H1 (cell line): ENCODE results near the gene UFM1. TPM values are rescaled to one million over a fixed set of nuclear protein-coding genes. Genes with fewer than 3 reads are reported as not detected.

ENCODE experiments used
- CTCF ChIA-PET: fragments of 300-600 bp; sonication (Branson Sonifier 250); formaldehyde crosslinking; loops from one replicate; lab custom pipeline; 2021; ENCODE audit not compliant: partially characterized antibody; lab: Charles Lee
- POLR2A ChIA-PET: fragments of 300-600 bp; sonication (Branson Sonifier 250); formaldehyde crosslinking; loops from one replicate; lab custom pipeline; 2021; ENCODE audit warnings: inconsistent platforms; ENCODE audit not compliant: partially characterized antibody; lab: Charles Lee
- DNase-seq, 2 experiments: peaks; one replicate each; pipeline versions ENCODE4 v3.0.0 to v3.0.0-alpha.2; 2010 to 2022; ENCODE audit warnings: low spot score in 2 of 2, low read depth in 1 of 2, mixed read lengths in 1 of 2
- FAIRE-seq: peaks from 2 replicates; lab custom pipeline; 2011; peaks lifted over from hg19 to GRCh38; lab: Jason Lieb, UNC
- H2AFZ ChIP-seq: 2 replicates; pipeline ENCODE4 v1.8.1; 2012; ENCODE audit warnings: low read length, inconsistent platforms
- H2AK5ac ChIP-seq: 2 replicates; pipeline ENCODE4 v1.6.1; 2013; ENCODE audit warnings: low read depth, low read length
- H2BK120ac ChIP-seq: replicated peaks from 2 replicates; pipeline ENCODE3; 2013; ENCODE audit warnings: low read depth, low read length, inconsistent platforms
- H2BK12ac ChIP-seq: 2 replicates; pipeline ENCODE4 v1.6.1; 2013; ENCODE audit warnings: low read depth, low read length
- H2BK15ac ChIP-seq: 2 replicates; pipeline ENCODE4 v1.6.1; 2013; ENCODE audit warnings: low read length
- H2BK20ac ChIP-seq: 2 replicates; pipeline ENCODE4 v1.6.1; 2013; ENCODE audit warnings: low read length
- H2BK5ac ChIP-seq: 2 replicates; pipeline ENCODE4 v1.6.1; 2013; ENCODE audit warnings: low read depth, low read length
- H3K14ac ChIP-seq: 2 replicates; pipeline ENCODE4 v1.6.1; 2013; ENCODE audit warnings: inconsistent platforms; ENCODE audit not compliant: insufficient read length
- H3K18ac ChIP-seq: 2 replicates; pipeline ENCODE4 v1.6.1; 2013; ENCODE audit warnings: low read length; ENCODE audit errors: extremely low read depth
- H3K23ac ChIP-seq: 2 replicates; pipeline ENCODE4 v1.6.1; 2013; ENCODE audit warnings: inconsistent platforms; ENCODE audit not compliant: insufficient read length
- H3K23me2 ChIP-seq: 2 replicates; pipeline ENCODE4 v1.6.1; 2013; ENCODE audit warnings: low read depth, low read length
- H3K27ac ChIP-seq: 2 replicates; pipeline ENCODE4 v1.6.1; 2011; ENCODE audit warnings: low read depth, low read length, inconsistent platforms
- H3K27me3 ChIP-seq, 4 experiments: replicated peaks in 1 of 4; 1 replicate in 1 of 4; 2 replicates in 3 of 4; pipeline versions ENCODE4 v1.6.1 to v1.8.1; 2011 to 2013; ENCODE audit warnings: low read length in 3 of 4, mild to moderate bottlenecking in 3 of 4, inconsistent platforms in 2 of 4, mixed read lengths in 2 of 4, moderate library complexity in 1 of 4; ENCODE audit not compliant: control insufficient read depth in 3 of 4, insufficient read depth in 3 of 4; ENCODE audit errors: extremely low read depth in 1 of 4
- H3K36me3 ChIP-seq, 4 experiments: 2 replicates each; pipeline versions ENCODE4 v1.6.1 to v1.8.1; 2011 to 2013; ENCODE audit warnings: mild to moderate bottlenecking in 4 of 4, low read length in 3 of 4, moderate library complexity in 2 of 4, control low read depth in 1 of 4, inconsistent platforms in 1 of 4; ENCODE audit not compliant: insufficient read depth in 4 of 4, control insufficient read depth in 2 of 4
- H3K4ac ChIP-seq: replicated peaks from 2 replicates; pipeline ENCODE3; 2013; ENCODE audit warnings: low read length, low read depth, mixed read lengths, inconsistent platforms; ENCODE audit not compliant: insufficient read length
- H3K4me1 ChIP-seq, 4 experiments: replicated peaks in 1 of 4; 1 replicate in 1 of 4; 2 replicates in 3 of 4; pipeline versions ENCODE4 v1.6.1 to v1.8.1; 2011 to 2013; ENCODE audit warnings: low read length in 3 of 4, inconsistent platforms in 2 of 4, mixed read lengths in 1 of 4; ENCODE audit not compliant: insufficient read depth in 4 of 4, control insufficient read depth in 3 of 4
- H3K4me2 ChIP-seq, 2 experiments: 2 replicates each; pipeline versions ENCODE4 v1.6.1 to v1.8.1; 2011 to 2013; ENCODE audit warnings: low read depth in 2 of 2, low read length in 2 of 2, control low read depth in 1 of 2, inconsistent platforms in 1 of 2, mild to moderate bottlenecking in 1 of 2; ENCODE audit not compliant: insufficient read depth in 1 of 2
- H3K4me3 ChIP-seq, 4 experiments: fragments of 200-600, 300-600 bp in 1 of 4; sonication (generic), shearing (Covaris generic), sonication (Bioruptor Twin) in 1 of 4; 2 replicates each; pipeline versions ENCODE4 v1.5.1 to v1.8.1; 2011 to 2016; ENCODE audit warnings: low read length in 4 of 4, low read depth in 3 of 4, control low read depth in 2 of 4, inconsistent platforms in 2 of 4, mild to moderate bottlenecking in 2 of 4, mixed read lengths in 1 of 4, moderate library complexity in 1 of 4; ENCODE audit not compliant: insufficient read depth in 2 of 4; ENCODE audit errors: extremely low read depth in 1 of 4
- H3K56ac ChIP-seq: replicated peaks from 2 replicates; pipeline ENCODE3; 2013; ENCODE audit warnings: low read depth, mild to moderate bottlenecking, mixed read lengths, low read length, inconsistent platforms; ENCODE audit not compliant: insufficient read length
- H3K79me1 ChIP-seq: 2 replicates; pipeline ENCODE4 v1.6.1; 2013; ENCODE audit warnings: low read depth, low read length, control low read depth
- H3K79me2 ChIP-seq, 2 experiments: 2 replicates each; pipeline versions ENCODE4 v1.6.1 to v1.8.1; 2012 to 2013; ENCODE audit warnings: low read length in 2 of 2, mild to moderate bottlenecking in 2 of 2, inconsistent platforms in 1 of 2; ENCODE audit not compliant: insufficient read depth in 2 of 2, control insufficient read depth in 1 of 2
- H3K9ac ChIP-seq, 4 experiments: replicated peaks in 1 of 4; 1 replicate in 1 of 4; 2 replicates in 3 of 4; pipeline versions ENCODE4 v1.6.1 to v1.8.1; 2011 to 2013; ENCODE audit warnings: low read depth in 3 of 4, low read length in 3 of 4, control low read depth in 2 of 4, mild to moderate bottlenecking in 2 of 4, moderate library complexity in 2 of 4, inconsistent platforms in 1 of 4; ENCODE audit errors: extremely low read depth in 1 of 4
- H3K9me3 ChIP-seq, 2 experiments: 2 replicates each; pipeline versions ENCODE4 v1.6.1 to v1.8.1; 2012 to 2013; ENCODE audit warnings: mild to moderate bottlenecking in 2 of 2, moderate library complexity in 2 of 2, control low read depth in 1 of 2, inconsistent platforms in 1 of 2, low read depth in 1 of 2, low read length in 1 of 2, mixed read lengths in 1 of 2; ENCODE audit not compliant: insufficient read depth in 2 of 2
- H4K20me1 ChIP-seq, 2 experiments: replicated peaks in 1 of 2; 2 replicates each; pipeline versions ENCODE3 to v1.8.1; 2011 to 2013; ENCODE audit warnings: inconsistent platforms in 2 of 2, low read length in 2 of 2, mild to moderate bottlenecking in 1 of 2; ENCODE audit not compliant: insufficient read depth in 2 of 2, control insufficient read depth in 1 of 2
- H4K5ac ChIP-seq: 2 replicates; pipeline ENCODE4 v1.6.1; 2013; ENCODE audit warnings: low read length, low read depth, mixed read lengths, inconsistent platforms; ENCODE audit not compliant: insufficient read length
- H4K8ac ChIP-seq: 2 replicates; pipeline ENCODE4 v1.8.0; 2013; ENCODE audit warnings: mild to moderate bottlenecking, moderate library complexity, low read length, inconsistent platforms; ENCODE audit not compliant: insufficient read depth; ENCODE audit errors: extremely low read depth
- H4K91ac ChIP-seq: replicated peaks from 2 replicates; pipeline ENCODE3; 2013; ENCODE audit warnings: low read length, mixed read lengths, inconsistent platforms; ENCODE audit not compliant: insufficient read length
- CTCF ChIP-seq, 3 experiments: IDR thresholded peaks; 1 replicate in 2 of 3; 2 replicates in 1 of 3; pipeline versions ENCODE4 v1.5.1 to v1.6.1; 2011; ENCODE audit warnings: low read length in 3 of 3, mild to moderate bottlenecking in 3 of 3, inconsistent platforms in 2 of 3, low read depth in 1 of 3, moderate library complexity in 1 of 3; ENCODE audit not compliant: insufficient read depth in 1 of 3; ENCODE audit errors: control extremely low read depth in 1 of 3
- FOSL1 ChIP-seq: IDR thresholded peaks from 2 replicates; pipeline ENCODE4 v1.6.1; 2011; ENCODE audit warnings: mild to moderate bottlenecking, low read depth, low read length, moderate library complexity; ENCODE audit not compliant: insufficient read depth
- NANOG ChIP-seq: IDR thresholded peaks from 2 replicates; pipeline ENCODE4 v1.6.1; 2011; ENCODE audit warnings: low read length, low read depth, mild to moderate bottlenecking, inconsistent platforms; ENCODE audit not compliant: insufficient read depth, poor library complexity, severe bottlenecking
- SIN3A ChIP-seq, 2 experiments: IDR thresholded peaks in 1 of 2; conservative IDR thresholded peaks in 1 of 2; 2 replicates each; pipeline ENCODE4 v1.6.1; 2011 to 2012; ENCODE audit warnings: low read length in 2 of 2, improper control_type of control experiment in 1 of 2, low read depth in 1 of 2, mild to moderate bottlenecking in 1 of 2
- TAF1 ChIP-seq: IDR thresholded peaks from 2 replicates; pipeline ENCODE4 v1.6.1; 2011; ENCODE audit warnings: mild to moderate bottlenecking, low read depth, low read length
- YY1 ChIP-seq: IDR thresholded peaks from 2 replicates; pipeline ENCODE4 v1.6.1; 2011; ENCODE audit warnings: low read depth, mild to moderate bottlenecking, low read length
- ZNF274 ChIP-seq: IDR thresholded peaks from 2 replicates; pipeline ENCODE4 v1.7.0; 2012; ENCODE audit warnings: low read length, borderline replicate concordance; ENCODE audit errors: extremely low read depth
- polyA plus RNA-seq, 7 experiments: library from polyadenylated mRNA; depleted of rRNA in 3 of 7; stranded (reverse) in 5 of 7; unstranded in 2 of 7; fragments of >200 nt in 5 of 7; fragments of 200-250 nt in 2 of 7; gene quantifications; 1 replicate in 5 of 7; 2 replicates in 1 of 7; 4 replicates in 1 of 7; pipeline versions ENCODE4 v1.2.1 to v1.2.3, GENCODE V29; 2011 to 2013; ENCODE audit warnings: missing spikeins in 2 of 7, mixed read lengths in 2 of 7
- total RNA-seq: library from RNA; stranded (reverse); fragmentation: NEBNext Ultra II Directional; extraction: Animal tissue kit (Norgen Biotek cat#: 25700); gene quantifications from 2 replicates; pipeline ENCODE4 v1.2.1, GENCODE V29; 2021

Gene UFM1
- total and polyA plus RNA-seq, 2 of the 8 experiments (the other 6 are each of a cell fraction or from before 2014, with no cell fraction given): 16.0 to 34.3 TPM

GRCh38 chr13:38316129-38316528 is 33.5 kb upstream of the UFM1 start:
- Histone ChIP-seq H2AK5ac (no peak overlapping the region), H4K20me1 (no peaks in the 10 kb centered on the region), H3K23ac (no peak overlapping the region), H3K23me2 (no peaks in the 10 kb centered on the region), H3K4me1 (no peaks in the 10 kb centered on the region), H3K18ac (no peak overlapping the region), H3K56ac (no peak overlapping the region), H2BK5ac (no peak overlapping the region), H2BK15ac (no peak overlapping the region), H3K79me2 (no peaks in the 10 kb centered on the region), H4K5ac (no peak overlapping the region), H3K36me3 (no peaks in the 10 kb centered on the region), H3K4me2 (no peak overlapping the region), H3K27ac (no peak overlapping the region), H2BK20ac (no peak overlapping the region), H3K9ac (no peak overlapping the region), H3K4me3 (no peak overlapping the region), H2AFZ (no peak overlapping the region), H2BK120ac (no peak overlapping the region), H2BK12ac (no peak overlapping the region), H4K91ac (no peak overlapping the region), H3K4ac (no peak overlapping the region), H4K8ac (no peak overlapping the region), H3K9me3 (no peaks in the 10 kb centered on the region), H3K27me3 (no peaks in the 10 kb centered on the region), H3K14ac (no peak overlapping the region), H3K79me1 (no peaks in the 10 kb centered on the region)
- no peak for DNase-seq
- ChIA-PET POLR2A (no interaction called here), CTCF (no interaction called here)
- TF ChIP-seq TAF1 (no peak), YY1 (no peak), SIN3A (conservative IDR thresholded peaks at IDR 0.05 in 1 of 2, IDR thresholded peaks at IDR 0.05 in 1 of 2; ENCODE audit: low read depth in 1 of 2, low read length in 2 of 2) (no peak), ZNF274 (no peak), CTCF (IDR thresholded peaks at IDR 0.05; ENCODE audit: control extremely low read depth in 1 of 3, insufficient read depth in 1 of 3, low read depth in 1 of 3, low read length in 3 of 3) (no peak), FOSL1 (no peak), NANOG (no peak)
- FAIRE-seq: no peak
